HG02852 (cell line): Measurements from ENCODE around the gene FANCC.

Experiments used
- ATAC-seq: cut with Tn5 transposase; IDR thresholded peaks from one replicate; pipeline ENCODE4 v1.9.1; 2021; ENCODE audit warnings: mild to moderate bottlenecking, moderate library complexity; ENCODE audit not compliant: unreplicated experiment

FANCC gene

GRCh38 chr9:95104581-95104960, 212.9 kb downstream of the FANCC start:
- no peak for ATAC-seq

GRCh38 chr9:95103871-95104580, 213.5 kb downstream of the FANCC start:
- ATAC-seq: no peak

DNA sequence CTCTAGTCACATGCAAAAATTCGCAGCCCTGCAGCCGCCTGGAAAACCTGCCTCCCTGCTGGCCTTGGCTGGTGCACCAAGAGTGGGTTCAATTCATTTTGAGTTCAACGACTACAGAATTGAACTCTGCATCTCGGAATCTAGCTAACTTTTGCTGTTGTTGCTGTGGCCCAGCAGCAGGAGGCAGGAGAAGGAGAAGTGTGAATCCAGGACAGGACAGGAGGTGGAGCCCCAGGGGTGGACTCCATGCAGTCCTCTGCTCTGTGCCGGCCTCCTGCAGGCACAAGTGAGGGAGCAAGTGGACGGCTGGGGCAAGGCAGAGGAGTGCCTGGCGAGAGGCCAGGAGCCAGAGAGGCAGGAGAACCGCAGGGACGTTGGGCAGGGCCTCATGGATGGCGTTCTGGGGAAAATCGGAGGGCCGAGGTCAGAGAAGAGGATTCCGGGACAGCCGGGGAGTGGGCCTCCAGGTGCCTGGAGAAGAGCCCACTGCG, 214.2 kb downstream of the FANCC start:
- ATAC-seq: no peak

GRCh38 chr9:95102572-95102971, 214.9 kb downstream of the FANCC start:
- no peak for ATAC-seq

DNA sequence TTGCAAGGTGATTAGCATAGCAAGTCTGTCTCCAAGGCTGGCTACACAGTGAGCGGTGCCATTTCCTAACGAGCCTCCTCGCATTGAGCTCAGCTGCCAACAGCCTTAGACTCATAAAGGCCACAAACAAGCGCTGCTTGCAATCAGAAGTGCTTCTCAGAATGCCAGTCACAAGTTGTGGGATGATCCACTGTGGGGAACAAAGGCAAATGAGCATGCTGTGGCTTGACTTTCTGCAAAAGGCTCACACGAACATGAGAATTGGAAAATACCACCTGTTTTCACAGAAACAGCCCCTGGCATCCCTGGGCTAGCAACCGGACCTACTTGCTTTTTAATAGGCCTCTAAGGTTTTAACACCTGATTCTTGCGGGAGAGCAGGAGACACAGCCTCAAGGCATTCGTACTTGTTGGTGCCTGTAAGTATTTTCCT, 215.5 kb downstream of the FANCC start:
- no peak for ATAC-seq

- no peak for ATAC-seq
Measured at GRCh38 chr9:95101326-95101725, 216.2 kb downstream of the FANCC start.

- ATAC-seq: no peak
Measured at GRCh38 chr9:95100071-95100627, 217.4 kb downstream of the FANCC start.

DNA sequence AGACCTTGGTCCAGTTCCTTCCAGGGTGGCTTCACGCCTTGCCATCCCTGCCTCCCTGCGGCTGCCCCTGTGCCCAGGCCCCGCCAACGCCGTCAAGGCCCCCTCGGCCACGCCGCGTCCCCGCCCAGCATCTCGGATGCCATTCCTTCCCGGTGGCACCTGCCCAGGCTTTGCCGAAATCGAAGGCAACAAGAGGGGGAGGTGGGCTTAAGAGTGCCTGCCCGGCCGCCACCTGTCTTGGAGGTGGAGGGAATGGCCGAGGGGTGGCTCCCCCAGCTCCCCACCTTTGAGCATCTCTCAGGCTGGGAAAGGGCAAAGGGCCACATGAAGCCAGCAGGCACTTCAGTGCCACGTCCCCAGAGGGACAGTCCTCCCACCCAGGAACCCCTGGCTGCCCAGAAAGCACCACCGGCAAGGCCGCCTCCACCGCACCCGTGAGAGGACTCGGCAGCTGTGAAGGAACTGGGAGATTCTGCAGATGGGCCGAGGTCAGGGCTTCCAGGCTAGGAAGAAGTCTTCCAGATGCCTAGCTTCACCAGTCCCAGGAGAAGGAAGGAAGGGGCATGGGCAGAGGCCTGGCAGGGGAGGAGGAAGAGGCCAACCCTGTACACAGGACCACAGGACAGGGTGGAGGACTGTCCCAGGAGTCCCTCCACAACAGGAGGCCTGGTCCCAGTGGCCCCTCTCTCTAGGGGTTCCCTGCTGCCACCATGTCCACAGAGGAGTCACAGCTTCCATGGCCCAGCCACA, 218.0 kb downstream of the FANCC start:
- no peak for ATAC-seq

DNA sequence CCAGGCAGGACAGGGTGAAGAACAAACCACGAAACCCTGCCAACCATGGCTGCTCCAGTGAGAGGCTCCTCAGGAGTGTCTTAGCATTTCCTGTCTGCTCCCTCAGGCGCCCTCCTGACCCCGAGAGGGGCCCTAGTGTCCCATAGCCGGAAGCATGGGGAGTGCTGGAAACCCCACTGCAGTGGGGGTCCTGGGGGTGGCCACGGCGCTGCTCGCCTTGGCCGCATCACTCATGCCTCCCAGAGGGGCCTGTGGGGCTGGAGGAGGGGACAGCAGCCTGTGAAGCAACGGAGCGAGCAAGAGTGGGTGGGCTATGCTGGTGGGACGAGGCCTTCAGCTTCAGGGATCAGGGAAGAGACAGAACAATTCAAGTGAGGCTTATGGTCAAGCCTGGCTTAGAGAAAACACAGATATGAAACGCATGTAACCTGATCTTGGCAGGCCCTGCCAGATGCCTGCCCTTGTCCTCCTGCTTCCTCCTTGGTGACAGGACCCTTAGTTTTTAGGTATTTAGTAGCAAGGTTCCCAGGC, 219.1 kb downstream of the FANCC start:
- ATAC-seq: no peak

GRCh38 chr9:95097279-95097678, 220.2 kb downstream of the FANCC start:
- ATAC-seq: no peak

- no peak for ATAC-seq
Measured at GRCh38 chr9:95096807-95097206, 220.7 kb downstream of the FANCC start.

- no peak for ATAC-seq
Measured at GRCh38 chr9:95096381-95096780, 221.1 kb downstream of the FANCC start.

DNA sequence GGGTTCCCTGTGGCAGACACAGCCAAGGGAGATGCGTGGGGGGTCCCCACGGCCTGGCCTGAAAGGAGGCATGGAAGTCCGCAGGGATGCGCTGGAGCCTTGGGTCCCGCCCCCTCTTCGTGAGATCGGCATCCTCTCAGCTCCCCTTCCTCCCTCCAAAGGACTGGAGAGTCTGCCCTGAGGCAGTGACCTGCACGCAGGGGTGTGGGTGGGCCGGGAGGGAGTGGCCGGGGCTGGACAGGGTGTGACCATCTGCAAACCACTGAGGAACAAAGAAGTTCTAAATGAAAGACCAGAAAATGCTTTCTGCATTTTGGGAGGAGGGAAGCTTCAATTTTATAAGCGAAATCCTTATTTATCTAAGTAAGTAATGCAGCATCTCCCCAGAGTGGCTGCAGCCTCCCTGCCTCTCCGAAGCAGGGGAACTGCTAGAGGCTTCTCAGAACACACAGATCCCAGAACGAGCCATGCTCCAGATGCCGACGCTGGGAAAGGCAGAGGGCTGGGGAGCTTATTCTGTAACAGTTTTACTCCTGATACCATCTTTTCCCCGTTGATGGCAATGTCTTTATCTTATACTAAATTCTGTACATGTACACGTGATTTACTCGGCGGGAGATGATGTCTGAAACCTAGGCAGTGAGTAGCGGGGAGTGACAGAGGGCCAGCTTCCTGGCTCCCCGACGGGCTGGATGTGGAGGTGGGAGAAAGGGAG, 221.7 kb downstream of the FANCC start:
- no peak for ATAC-seq

DNA sequence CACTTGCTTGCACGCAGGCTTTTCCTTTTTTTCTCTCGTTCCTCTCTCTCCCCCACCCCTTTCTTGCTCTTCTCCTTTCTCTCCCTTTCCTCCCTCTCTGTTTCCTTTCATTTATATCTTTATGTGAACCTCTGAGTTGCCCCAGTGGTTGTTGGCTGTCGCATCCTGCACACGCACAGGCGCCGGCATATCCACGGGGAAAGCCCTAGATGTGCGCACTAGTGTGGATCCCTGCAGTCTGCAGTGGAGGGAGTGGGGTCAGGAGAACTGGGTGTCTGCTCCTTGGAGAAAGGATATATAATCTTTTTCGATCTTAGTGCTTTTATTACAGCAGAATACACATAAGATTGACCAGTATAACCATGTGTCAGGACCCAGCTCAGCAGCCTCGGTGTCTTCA, 223.5 kb downstream of the FANCC start:
- ATAC-seq: no peak

GRCh38 chr9:95093586-95093985, 223.9 kb downstream of the FANCC start:
- no peak for ATAC-seq

- no peak for ATAC-seq
Measured at GRCh38 chr9:95092262-95093072, 225.0 kb downstream of the FANCC start.

DNA sequence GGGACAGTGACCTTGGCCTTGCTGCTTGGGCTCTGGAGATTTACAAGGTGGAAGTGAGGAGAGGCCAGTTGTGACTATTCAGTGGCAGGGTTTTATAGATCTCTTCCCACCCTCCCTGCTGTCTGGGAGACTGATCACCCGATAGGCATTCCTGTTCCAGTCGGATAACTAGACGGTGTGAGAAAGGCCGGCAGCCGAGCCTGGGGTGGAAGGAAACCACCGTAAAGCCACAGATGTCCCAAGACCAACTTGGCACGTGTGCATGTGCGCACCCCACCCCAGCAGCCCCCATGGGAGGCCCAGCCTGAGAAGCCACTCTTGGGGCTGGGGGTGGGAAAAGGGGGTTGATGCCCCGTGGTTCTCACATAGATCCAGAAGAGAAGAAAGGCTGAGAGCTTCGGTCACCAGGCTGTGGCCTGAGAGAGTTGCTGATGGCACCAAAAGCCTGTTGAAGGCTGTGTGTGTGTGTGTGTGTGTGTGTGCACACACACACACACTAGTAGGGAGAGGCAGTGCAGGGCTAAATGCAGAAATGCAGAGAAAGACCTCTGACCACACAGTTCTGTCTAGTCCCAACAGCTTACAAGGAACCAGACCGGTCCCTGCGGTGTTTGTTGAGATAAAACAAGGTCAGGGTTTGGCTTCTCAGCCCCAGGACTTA, 225.8 kb downstream of the FANCC start:
- no peak for ATAC-seq

DNA sequence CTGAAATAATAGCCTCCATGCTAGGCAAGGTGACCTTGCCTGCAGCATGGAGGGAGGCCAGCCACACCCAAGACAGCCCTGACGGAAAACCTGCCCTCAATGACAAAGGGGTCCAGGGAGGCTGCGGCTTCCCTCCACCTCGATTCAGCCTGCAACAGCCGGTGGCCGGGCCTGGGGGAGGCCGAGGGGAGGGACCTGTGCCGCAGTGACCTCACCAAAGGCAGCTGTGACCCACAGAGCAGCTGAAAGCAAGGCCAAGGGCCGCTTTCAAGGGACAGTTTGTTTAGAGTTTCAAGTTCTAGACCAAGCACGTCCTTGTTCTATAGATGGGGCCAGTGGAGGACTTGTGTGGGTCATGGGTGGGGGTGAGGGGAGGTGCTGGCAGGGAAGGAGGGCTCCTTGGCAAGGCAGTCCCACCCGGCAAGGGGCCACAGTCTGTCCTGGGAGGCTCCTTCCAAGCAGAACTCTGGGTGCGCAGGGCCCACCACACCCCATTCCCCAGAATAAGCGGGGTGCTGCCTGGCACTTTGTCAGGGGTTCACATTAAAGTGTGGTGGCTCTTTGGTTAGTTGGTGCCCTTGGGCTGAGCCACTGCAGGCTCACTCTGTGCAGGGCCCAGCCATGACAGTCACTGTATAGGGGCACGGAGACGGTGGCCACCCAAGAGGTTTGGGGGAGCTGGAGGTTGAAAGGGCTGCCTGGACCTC, 226.5 kb downstream of the FANCC start:
- no peak for ATAC-seq
